GM23338 (cell line): ENCODE measurements around the gene DGKE. TPM values are rescaled to one million over a fixed set of nuclear protein-coding genes. Genes with fewer than 3 reads are reported as not detected.
A peak's percentile ranks its signal among the peaks of the same experiment; 100 is the strongest.

ENCODE experiments used
- ATAC-seq: fragments of 200-7000 bp; cut with Tn5 transposase; 3 replicates; pipeline ENCODE4 v1.9.1; 2020
- DNase-seq: peaks from one replicate; pipeline ENCODE4 v3.0.0-alpha.2; 2015; ENCODE audit warnings: low spot score
- H2AFZ ChIP-seq: fragments of 200-600 bp; sonication (generic); 2 replicates; pipeline ENCODE4 v1.8.0; 2016; ENCODE audit warnings: antibody characterized with exemption, mild to moderate bottlenecking, moderate library complexity
- H3F3A ChIP-seq: fragments of 200-600 bp; sonication (generic); replicated peaks from 2 replicates; pipeline ENCODE4 v1.8.0; 2017; ENCODE audit warnings: antibody characterized with exemption, mixed run types, low read depth
- H3K27ac ChIP-seq: fragments of 200-600 bp; sonication (generic); 2 replicates; pipeline ENCODE4 v1.6.1; 2016; ENCODE audit warnings: low read depth
- H3K27me3 ChIP-seq: fragments of 200-600 bp; sonication (generic); 2 replicates; pipeline ENCODE4 v1.8.0; 2016; ENCODE audit warnings: mild to moderate bottlenecking, mixed run types, moderate library complexity; ENCODE audit not compliant: insufficient read depth
- H3K36me3 ChIP-seq: fragments of 200-600 bp; sonication (generic); 2 replicates; pipeline ENCODE4 v1.8.0; 2016; ENCODE audit warnings: mild to moderate bottlenecking; ENCODE audit not compliant: insufficient read depth
- H3K4me1 ChIP-seq: fragments of 200-600 bp; sonication (generic); 2 replicates; pipeline ENCODE4 v1.8.0; 2016; ENCODE audit warnings: mild to moderate bottlenecking, moderate library complexity; ENCODE audit not compliant: insufficient read depth
- H3K4me2 ChIP-seq: fragments of 200-600 bp; sonication (generic); 2 replicates; pipeline ENCODE4 v1.7.1; 2017; ENCODE audit warnings: mixed run types
- H3K4me3 ChIP-seq: fragments of 200-600 bp; sonication (generic); 2 replicates; pipeline ENCODE4 v1.6.1; 2016; ENCODE audit warnings: mixed run types
- H3K79me2 ChIP-seq: fragments of 200-600 bp; sonication (generic); replicated peaks from 2 replicates; pipeline ENCODE4 v1.8.0; 2017; ENCODE audit warnings: mild to moderate bottlenecking; ENCODE audit not compliant: insufficient read depth
- H3K9me2 ChIP-seq: fragments of 200-600 bp; sonication (generic); 2 replicates; pipeline ENCODE4 v1.8.0; 2017; ENCODE audit not compliant: insufficient read depth
- H4K20me1 ChIP-seq: fragments of 200-600 bp; sonication (generic); replicated peaks from 2 replicates; pipeline ENCODE4 v1.8.0; 2017; ENCODE audit warnings: mild to moderate bottlenecking; ENCODE audit not compliant: insufficient read depth
- H3K27ac Mint-ChIP-seq: 2 replicates; pipeline ENCODE4 v1.8.0; 2020; ENCODE audit warnings: inconsistent platforms, mild to moderate bottlenecking, moderate library complexity, mixed read lengths
- H3K27me3 Mint-ChIP-seq: 3 replicates; pipeline ENCODE4 v1.8.0; 2022; ENCODE audit warnings: low read depth, mild to moderate bottlenecking, moderate library complexity, mixed read lengths, inconsistent platforms; ENCODE audit not compliant: insufficient read depth, poor library complexity
- H3K36me3 Mint-ChIP-seq: 3 replicates; pipeline ENCODE4 v1.8.0; 2021; ENCODE audit warnings: low read depth, mild to moderate bottlenecking, inconsistent platforms, moderate library complexity, mixed read lengths
- H3K4me1 Mint-ChIP-seq: 3 replicates; pipeline ENCODE4 v1.8.0; 2020; ENCODE audit warnings: mild to moderate bottlenecking, inconsistent platforms, mixed read lengths
- H3K4me3 Mint-ChIP-seq: 3 replicates; pipeline ENCODE4 v1.8.0; 2021; ENCODE audit warnings: moderate library complexity, mild to moderate bottlenecking, inconsistent platforms, mixed read lengths
- H3K9me3 Mint-ChIP-seq: 3 replicates; pipeline ENCODE4 v1.8.0; 2020; ENCODE audit warnings: moderate library complexity, mild to moderate bottlenecking, inconsistent platforms, mixed read lengths
- ETS1 ChIP-seq: IDR thresholded peaks from 2 replicates; pipeline ENCODE4 v1.6.1; 2016; ENCODE audit warnings: antibody characterized with exemption
- EZH2phosphoT487 ChIP-seq: fragments of 200-600 bp; sonication (generic); IDR thresholded peaks from one replicate; pipeline ENCODE4 v1.8.1; 2018; ENCODE audit warnings: antibody characterized with exemption; ENCODE audit not compliant: unreplicated experiment
- STAT1 ChIP-seq: IDR thresholded peaks from one replicate; pipeline ENCODE4 v1.6.1; 2016; ENCODE audit warnings: antibody characterized with exemption; ENCODE audit not compliant: unreplicated experiment
- ZNF462 ChIP-seq: fragments of 250-450 bp; sonication (Bioruptor Pico); IDR thresholded peaks from 2 replicates; pipeline ENCODE4 v1.5.0; 2020; ENCODE audit warnings: mild to moderate bottlenecking, moderate library complexity
- polyA plus RNA-seq: library from polyadenylated mRNA; unstranded; fragments of >200 nt; fragmentation: Nextera tagmentation; extraction: Ambion mirVana; gene quantifications from 2 replicates; pipeline ENCODE4 v1.2.1, GENCODE V29; 2016
- total RNA-seq: library from RNA; depleted of rRNA; stranded (reverse); fragments of >200 nt; shearing (Covaris generic); gene quantifications from 2 replicates; pipeline ENCODE4 v1.2.3, GENCODE V29; 2014

The DGKE gene
- total and polyA plus RNA-seq, 2 experiments from 2014 or later: 3.9 to 10.1 TPM

GRCh38 chr17:56894859-56895455 is 61.0 kb downstream of the DGKE start (continued):
- TF ChIP-seq ZNF462 (CRISPR knock-in tag) (no peak), ETS1 (no peak)

- H3K36me3 Mint-ChIP-seq: peaks cover 51% of the 10 kb centered on the region
- Histone ChIP-seq H4K20me1 (no peaks in the 10 kb centered on the region), H3K27me3 (no peaks in the 10 kb centered on the region), H3F3A (no peaks in the 10 kb centered on the region), H3K4me1 (peaks cover 6% of the 10 kb centered on the region; the same call in 1 of the 2 replicates), H3K9me2 (no peaks in the 10 kb centered on the region), H3K4me3 (no peak overlapping the region), H3K79me2 (no peaks in the 10 kb centered on the region), H3K36me3 (peaks cover 3% of the 10 kb centered on the region), H3K4me2 (no peak overlapping the region), H3K27ac (no peak overlapping the region; the same call in 1 of the 2 replicates), H2AFZ (no peak overlapping the region)
- no peak overlapping the region for H3K4me3 Mint-ChIP-seq
- DNase-seq: peak; percentile 40
- no peak overlapping the region for H3K27ac Mint-ChIP-seq
- no peak for ATAC-seq
- no peaks in the 10 kb centered on the region for H3K9me3 Mint-ChIP-seq
- peaks cover 24% of the 10 kb centered on the region for H3K4me1 Mint-ChIP-seq
- no peaks in the 10 kb centered on the region for H3K27me3 Mint-ChIP-seq
- TF ChIP-seq ZNF462 (CRISPR knock-in tag): no peak
- TF ChIP-seq STAT1: no peak
- TF ChIP-seq EZH2phosphoT487: no peak
These were observed 62.4 kb downstream of the DGKE start for GRCh38 chr17:56896217-56896967.
